ENCODE results near the gene ZBED3.

Gene ZBED3, protein sequence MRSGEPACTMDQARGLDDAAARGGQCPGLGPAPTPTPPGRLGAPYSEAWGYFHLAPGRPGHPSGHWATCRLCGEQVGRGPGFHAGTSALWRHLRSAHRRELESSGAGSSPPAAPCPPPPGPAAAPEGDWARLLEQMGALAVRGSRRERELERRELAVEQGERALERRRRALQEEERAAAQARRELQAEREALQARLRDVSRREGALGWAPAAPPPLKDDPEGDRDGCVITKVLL

GRCh38 chr5:77086689-77087483, at the start of gene ZBED3:
Gene ZBED3 (minus strand): TSS chr5:77087285. CDS start chr5:77077878, 9,407 bp downstream.
- peak; percentile 72 for DNase-seq (ENCODE audit: low read depth)
- TF ChIP-seq, protein P1, sequence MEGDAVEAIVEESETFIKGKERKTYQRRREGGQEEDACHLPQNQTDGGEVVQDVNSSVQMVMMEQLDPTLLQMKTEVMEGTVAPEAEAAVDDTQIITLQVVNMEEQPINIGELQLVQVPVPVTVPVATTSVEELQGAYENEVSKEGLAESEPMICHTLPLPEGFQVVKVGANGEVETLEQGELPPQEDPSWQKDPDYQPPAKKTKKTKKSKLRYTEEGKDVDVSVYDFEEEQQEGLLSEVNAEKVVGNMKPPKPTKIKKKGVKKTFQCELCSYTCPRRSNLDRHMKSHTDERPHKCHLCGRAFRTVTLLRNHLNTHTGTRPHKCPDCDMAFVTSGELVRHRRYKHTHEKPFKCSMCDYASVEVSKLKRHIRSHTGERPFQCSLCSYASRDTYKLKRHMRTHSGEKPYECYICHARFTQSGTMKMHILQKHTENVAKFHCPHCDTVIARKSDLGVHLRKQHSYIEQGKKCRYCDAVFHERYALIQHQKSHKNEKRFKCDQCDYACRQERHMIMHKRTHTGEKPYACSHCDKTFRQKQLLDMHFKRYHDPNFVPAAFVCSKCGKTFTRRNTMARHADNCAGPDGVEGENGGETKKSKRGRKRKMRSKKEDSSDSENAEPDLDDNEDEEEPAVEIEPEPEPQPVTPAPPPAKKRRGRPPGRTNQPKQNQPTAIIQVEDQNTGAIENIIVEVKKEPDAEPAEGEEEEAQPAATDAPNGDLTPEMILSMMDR (conservative IDR thresholded peaks at IDR 0.05; ENCODE audit: low read depth, low read length): peak; percentile 40
- H3K4me3 ChIP-seq (ENCODE audit: low read depth, low read length): peak within 1 kb of the TSS; percentile 63

GRCh38 chr5:77133061-77133758, 46.1 kb upstream of the ZBED3 start:
- peak; percentile 99 for DNase-seq (ENCODE audit: low read depth)
- no peak overlapping the region for H3K4me3 ChIP-seq (ENCODE audit: low read depth, low read length)
- TF ChIP-seq, protein P1 (conservative IDR thresholded peaks at IDR 0.05; ENCODE audit: low read depth, low read length): no peak

- TF ChIP-seq, protein P1 (conservative IDR thresholded peaks at IDR 0.05; ENCODE audit: low read depth, low read length): no peak
- DNase-seq (ENCODE audit: low read depth): no peak
Observed at GRCh38 chr5:77131361-77131760, 44.3 kb upstream of the ZBED3 start.

GRCh38 chr5:77129391-77129990, 42.4 kb upstream of the ZBED3 start:
- TF ChIP-seq, protein P1 (conservative IDR thresholded peaks at IDR 0.05; ENCODE audit: low read depth, low read length): peak; percentile 72
- DNase-seq (ENCODE audit: low read depth): peak; percentile 67
- no peak overlapping the region for H3K4me3 ChIP-seq (ENCODE audit: low read depth, low read length)

More at GRCh38 chr5:77131361-77131760, 44.3 kb upstream of the ZBED3 start:
- H3K4me3 ChIP-seq (ENCODE audit: low read depth, low read length): no peak overlapping the region

DNA sequence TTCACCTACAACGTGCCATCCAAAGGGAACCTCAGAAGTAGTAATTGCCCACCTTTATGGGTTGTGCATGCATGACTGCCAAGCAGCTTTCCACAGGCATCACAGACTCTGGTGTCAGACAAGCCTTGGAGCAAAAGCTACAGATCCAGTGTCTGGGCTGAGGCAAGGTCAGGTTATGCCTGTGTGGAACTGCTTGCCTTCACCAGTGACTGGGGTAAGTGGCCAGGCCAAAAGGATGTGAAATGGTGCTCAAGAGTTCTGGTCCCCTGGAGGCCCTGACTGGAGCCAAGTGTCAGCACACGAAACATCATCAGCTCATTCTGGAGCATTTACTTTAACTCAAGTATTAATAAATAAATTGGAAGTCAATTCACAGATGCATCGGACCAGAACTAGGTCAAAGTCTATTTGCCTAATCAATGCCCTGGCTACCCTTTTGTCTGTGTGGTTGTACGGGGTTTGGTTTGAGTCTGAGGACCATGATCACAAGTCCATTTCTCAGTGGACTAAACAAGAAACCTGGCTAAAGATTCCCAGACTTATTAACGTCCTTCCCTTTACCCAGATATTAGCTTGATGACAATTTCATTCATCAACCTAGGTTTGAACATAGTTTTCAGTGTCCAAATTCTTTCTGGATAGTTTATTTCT, 41.5 kb upstream of the ZBED3 start:
- H3K4me3 ChIP-seq (ENCODE audit: low read depth, low read length): no peak overlapping the region
- TF ChIP-seq, protein P1 (conservative IDR thresholded peaks at IDR 0.05; ENCODE audit: low read depth, low read length): no peak
- no peak for DNase-seq (ENCODE audit: low read depth)

GRCh38 chr5:77123057-77123456, 36.0 kb upstream of the ZBED3 start:
- TF ChIP-seq, protein P1 (conservative IDR thresholded peaks at IDR 0.05; ENCODE audit: low read depth, low read length): no peak
- no peak overlapping the region for H3K4me3 ChIP-seq (ENCODE audit: low read depth, low read length)
- no peak for DNase-seq (ENCODE audit: low read depth)
